GM12878 (cell line): ENCODE results near the gene BAZ2B. TPM values are rescaled to one million over a fixed set of nuclear protein-coding genes. Genes with fewer than 3 reads are reported as not detected.

ENCODE experiments used
- ATAC-seq: fragments of 200-7000 bp; cut with Tn5 transposase; 3 replicates; pipeline ENCODE4 v1.9.1; 2020; ENCODE audit warnings: mild to moderate bottlenecking, moderate library complexity
- BruUV-seq: library from RNA; stranded (reverse); fragments of 400-500 nt; replicated peaks from 2 replicates; lab custom pipeline; 2021; lab: Mats Ljungman, UMichigan
- CTCF ChIA-PET: fragments of 300-600 bp; sonication (Branson Sonifier 250); formaldehyde crosslinking; extraction: SDS; loops from one replicate; lab custom pipeline; 2021; ENCODE audit warnings: inconsistent platforms; lab: Yijun Ruan, JAX
- POLR2A ChIA-PET: fragments of 350-600 bp; formaldehyde crosslinking; extraction: SDS; loops from one replicate; lab custom pipeline; 2021; ENCODE audit warnings: inconsistent platforms; lab: Charles Lee
- RAD21 ChIA-PET: fragments of 300-600 bp; sonication (Branson Sonifier 250); formaldehyde crosslinking; loops from one replicate; lab custom pipeline; 2023; ENCODE audit warnings: antibody characterized with exemption; ENCODE audit not compliant: unreplicated experiment; lab: Charles Lee
- SMC1A ChIA-PET: fragments of 300-600 bp; sonication (Branson Sonifier 250); formaldehyde crosslinking; loops from one replicate; lab custom pipeline; 2023; ENCODE audit not compliant: unreplicated experiment, uncharacterized antibody; lab: Charles Lee
- DNase-seq: peaks from one replicate; pipeline ENCODE4 v3.0.0-alpha.2; 2011; ENCODE audit warnings: low read depth, low spot score
- FAIRE-seq: peaks from 3 replicates; lab custom pipeline; 2011; peaks lifted over from hg19 to GRCh38; lab: Jason Lieb, UNC
- H2AFZ ChIP-seq: 2 replicates; pipeline ENCODE4 v1.6.0; 2011; ENCODE audit warnings: low read depth, low read length, control low read depth; ENCODE audit not compliant: control insufficient read depth
- H3K27ac ChIP-seq: 2 replicates; pipeline ENCODE4 v1.5.1; 2011; ENCODE audit warnings: control low read depth; ENCODE audit not compliant: control insufficient read depth, insufficient read depth
- H3K27me3 ChIP-seq, 2 experiments: replicated peaks in 1 of 2; 2 replicates each; pipeline versions ENCODE4 v1.6.0 to v1.6.1; 2011; ENCODE audit warnings: low read length in 1 of 2; ENCODE audit not compliant: control insufficient read depth in 2 of 2, insufficient read depth in 2 of 2
- H3K36me3 ChIP-seq, 2 experiments: 2 replicates each; pipeline ENCODE4 v1.5.1; 2011; ENCODE audit warnings: low read length in 1 of 2; ENCODE audit not compliant: control insufficient read depth in 2 of 2, insufficient read depth in 2 of 2
- H3K4me1 ChIP-seq: 2 replicates; pipeline ENCODE4 v1.6.1; 2011; ENCODE audit warnings: mild to moderate bottlenecking, low read length, moderate library complexity, mixed read lengths; ENCODE audit not compliant: control insufficient read depth, insufficient read depth
- H3K4me2 ChIP-seq: 2 replicates; pipeline ENCODE4 v1.6.0; 2011; ENCODE audit warnings: control low read depth; ENCODE audit not compliant: control insufficient read depth, insufficient read depth
- H3K4me3 ChIP-seq: fragments of 200-600 bp; sonication (generic); 2 replicates; pipeline ENCODE4 v1.5.1; 2016
- H3K79me2 ChIP-seq: 2 replicates; pipeline ENCODE4 v1.6.0; 2011; ENCODE audit warnings: low read length; ENCODE audit not compliant: control insufficient read depth, insufficient read depth
- H3K9ac ChIP-seq: 2 replicates; pipeline ENCODE4 v1.8.0; 2011; ENCODE audit warnings: low read length, control low read depth, mixed read lengths; ENCODE audit not compliant: control insufficient read depth, insufficient read depth
- H3K9me3 ChIP-seq: replicated peaks from 3 replicates; pipeline ENCODE4 v1.5.1; 2011; ENCODE audit warnings: mild to moderate bottlenecking, low read length; ENCODE audit not compliant: control insufficient read depth, insufficient read depth
- H4K20me1 ChIP-seq: 2 replicates; pipeline ENCODE4 v1.6.0; 2011; ENCODE audit not compliant: control insufficient read depth, insufficient read depth
- KLF5 ChIP-seq: fragments of 450-650 bp; IDR thresholded peaks from 2 replicates; pipeline ENCODE4 v1.6.1; 2014; ENCODE audit warnings: mild to moderate bottlenecking; ENCODE audit not compliant: partially characterized antibody
- MEF2B ChIP-seq: fragments of 450-650 bp; IDR thresholded peaks from 2 replicates; pipeline ENCODE4 v1.6.1; 2018; ENCODE audit warnings: mild to moderate bottlenecking, moderate library complexity; ENCODE audit not compliant: partially characterized antibody, poor library complexity, severe bottlenecking
- NFYA ChIP-seq: IDR thresholded peaks from 2 replicates; pipeline ENCODE4 v1.6.1; 2011; ENCODE audit warnings: low read depth, mild to moderate bottlenecking, low read length, improper control_type of control experiment, borderline replicate concordance
- NR2C2 ChIP-seq: IDR thresholded peaks from 2 replicates; pipeline ENCODE4 v1.6.1; 2011; ENCODE audit warnings: borderline replicate concordance, low read depth; ENCODE audit not compliant: control insufficient read depth, insufficient read length
- SMC3 ChIP-seq: IDR thresholded peaks from 2 replicates; pipeline ENCODE4 v1.6.1; 2011; ENCODE audit warnings: low read length, improper control_type of control experiment, borderline replicate concordance
- ZSCAN29 ChIP-seq: fragments of 450-650 bp; IDR thresholded peaks from 2 replicates; pipeline ENCODE4 v1.6.1; 2017; ENCODE audit warnings: mild to moderate bottlenecking, moderate library complexity
- ZZZ3 ChIP-seq: IDR thresholded peaks from 2 replicates; pipeline ENCODE4 v1.6.1; 2011; ENCODE audit warnings: low read depth; ENCODE audit not compliant: control insufficient read depth, insufficient read length
- WGBS: methylation state at CpG from one replicate; pipeline ENCODE4 v1.1.6; 2016; ENCODE audit warnings: low lambda C conversion rate; ENCODE audit not compliant: insufficient replicate concordance, insufficient coverage; ENCODE audit errors: missing lambda C conversion rate; 5-methylcytosine and 5-hydroxymethylcytosine counted together
- in situ Hi-C: fragments of 300-500 bp; cut with MboI; formaldehyde crosslinking; loops from 9 replicates; pipeline ENCODE4 v1.14.3; 2018; ENCODE audit warnings: mixed read lengths
- intact Hi-C: fragments of 100-400 bp; cut with micrococcal nuclease; formaldehyde crosslinking; loops from one replicate; pipeline ENCODE4 v1.14.2; 2022; ENCODE audit not compliant: unreplicated experiment
- polyA plus RNA-seq, 11 experiments: library from polyadenylated mRNA; depleted of rRNA in 4 of 11; unstranded in 6 of 11; stranded (reverse) in 5 of 11; fragments of >200 nt; fragmentation: Nextera tagmentation in 4 of 11; fragmentation: Illumina TruSeq in 1 of 11; extraction: Ambion mirVana in 4 of 11; extraction: Trizol in 1 of 11; gene quantifications; 1 replicate in 1 of 11; 2 replicates in 10 of 11; pipeline versions ENCODE4 v1.2.1 to v1.2.3, GENCODE V29; 2011 to 2016; ENCODE audit warnings: inconsistent platforms in 2 of 11, missing spikeins in 2 of 11, low read depth in 1 of 11
- total RNA-seq, 4 experiments: library from RNA; depleted of rRNA in 3 of 4; stranded (reverse); fragments of >200 nt in 3 of 4; fragmentation: Illumina TruSeq in 1 of 4; extraction: Trizol in 1 of 4; gene quantifications; 2 replicates each; pipeline versions ENCODE4 v1.2.1 to v1.2.3, GENCODE V29; 2013 to 2021
- TF ChIP-seq, protein P1 (sequence below): fragments of 150-350 bp; IDR thresholded peaks from 2 replicates; pipeline ENCODE4 v1.6.1; 2016; ENCODE audit warnings: low read depth, low read length

Gene BAZ2B
- total and polyA plus RNA-seq, 10 of the 15 experiments (the other 5 are each of a cell fraction or from before 2014, with no cell fraction given) = 8.8 to 49.7 (median 24.7) TPM

DNA sequence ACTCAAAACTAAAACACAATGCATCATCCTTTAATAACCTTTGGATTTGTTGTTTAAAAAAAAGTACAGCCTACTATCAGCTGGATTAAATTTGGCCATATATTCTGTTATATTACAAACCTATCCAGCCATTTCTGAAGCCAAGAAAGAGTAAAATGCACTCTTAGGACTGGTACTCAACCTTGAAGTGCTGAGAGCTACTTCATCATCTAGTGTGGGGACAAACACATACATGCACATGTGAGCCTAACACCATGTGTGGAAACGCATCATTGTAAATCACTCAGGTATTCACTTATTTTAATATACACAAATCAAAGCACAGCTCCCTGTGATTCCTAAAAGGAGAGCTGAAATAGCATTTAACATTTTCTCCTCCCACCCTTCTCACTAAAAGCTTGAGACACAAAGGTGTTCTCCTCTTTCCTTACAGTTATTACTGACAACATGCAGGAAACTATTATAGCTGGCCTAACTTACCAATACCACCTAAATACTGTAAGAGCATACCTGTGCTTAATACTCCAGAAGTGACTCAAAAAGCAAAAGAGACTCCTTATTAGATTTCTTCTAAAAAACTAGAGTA lies 7.5 kb downstream of the BAZ2B start:
- H3K4me3 ChIP-seq = no peak overlapping the region
- ChIA-PET RAD21 (interaction anchor here (1.0 to 1.2 kb wide), 3 partner anchors 8 to 359 kb away, joined by 3 to 4 read pairs (median 4); no protein-coding TSS in a partner anchor), POLR2A (interaction anchor here (1.1 kb wide), 1 partner anchor 93 kb away, joined by 4 read pairs; no protein-coding TSS in a partner anchor), CTCF (no interaction called here), SMC1A (interaction anchor here (1.5 to 1.8 kb wide), 2 partner anchors 8 to 93 kb away, joined by 3 to 4 read pairs; no protein-coding TSS in a partner anchor)
- no peak for DNase-seq
- no peaks in the 10 kb centered on the region for H3K9me3 ChIP-seq
- H3K36me3 ChIP-seq = no peaks in the 10 kb centered on the region
- WGBS = 47% methylated on average over 1 of the region's 1 CpG
- no peak overlapping the region for H2AFZ ChIP-seq
- no peaks in the 10 kb centered on the region; the same call in 1 of the 2 replicates for H3K4me1 ChIP-seq
- no peak overlapping the region for H3K27ac ChIP-seq
- H3K4me2 ChIP-seq = no peak overlapping the region
- intact Hi-C loops = no loop called here
- no peak for FAIRE-seq
- in situ Hi-C loops = no loop called here
- ATAC-seq = no peak
- peaks cover 19% of the 10 kb centered on the region for H3K79me2 ChIP-seq
- H4K20me1 ChIP-seq = no peaks in the 10 kb centered on the region
- no peak overlapping the region for H3K9ac ChIP-seq
- H3K27me3 ChIP-seq = no peaks in the 10 kb centered on the region
- BruUV-seq = no TSS peak
- TF ChIP-seq ZSCAN29 (no peak), MEF2B (no peak), NFYA (no peak), ZZZ3 (no peak), SMC3 (no peak), KLF5 (no peak), NR2C2 (no peak)
- TF ChIP-seq, protein P1, sequence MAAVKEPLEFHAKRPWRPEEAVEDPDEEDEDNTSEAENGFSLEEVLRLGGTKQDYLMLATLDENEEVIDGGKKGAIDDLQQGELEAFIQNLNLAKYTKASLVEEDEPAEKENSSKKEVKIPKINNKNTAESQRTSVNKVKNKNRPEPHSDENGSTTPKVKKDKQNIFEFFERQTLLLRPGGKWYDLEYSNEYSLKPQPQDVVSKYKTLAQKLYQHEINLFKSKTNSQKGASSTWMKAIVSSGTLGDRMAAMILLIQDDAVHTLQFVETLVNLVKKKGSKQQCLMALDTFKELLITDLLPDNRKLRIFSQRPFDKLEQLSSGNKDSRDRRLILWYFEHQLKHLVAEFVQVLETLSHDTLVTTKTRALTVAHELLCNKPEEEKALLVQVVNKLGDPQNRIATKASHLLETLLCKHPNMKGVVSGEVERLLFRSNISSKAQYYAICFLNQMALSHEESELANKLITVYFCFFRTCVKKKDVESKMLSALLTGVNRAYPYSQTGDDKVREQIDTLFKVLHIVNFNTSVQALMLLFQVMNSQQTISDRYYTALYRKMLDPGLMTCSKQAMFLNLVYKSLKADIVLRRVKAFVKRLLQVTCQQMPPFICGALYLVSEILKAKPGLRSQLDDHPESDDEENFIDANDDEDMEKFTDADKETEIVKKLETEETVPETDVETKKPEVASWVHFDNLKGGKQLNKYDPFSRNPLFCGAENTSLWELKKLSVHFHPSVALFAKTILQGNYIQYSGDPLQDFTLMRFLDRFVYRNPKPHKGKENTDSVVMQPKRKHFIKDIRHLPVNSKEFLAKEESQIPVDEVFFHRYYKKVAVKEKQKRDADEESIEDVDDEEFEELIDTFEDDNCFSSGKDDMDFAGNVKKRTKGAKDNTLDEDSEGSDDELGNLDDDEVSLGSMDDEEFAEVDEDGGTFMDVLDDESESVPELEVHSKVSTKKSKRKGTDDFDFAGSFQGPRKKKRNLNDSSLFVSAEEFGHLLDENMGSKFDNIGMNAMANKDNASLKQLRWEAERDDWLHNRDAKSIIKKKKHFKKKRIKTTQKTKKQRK = no peak
